ENCODE results near the gene TECTB. TPM values are rescaled to one million over a fixed set of nuclear protein-coding genes. Genes with fewer than 3 reads are reported as not detected.
A peak's percentile ranks its signal among the peaks of the same experiment; 100 is the strongest.

The TECTB gene
- total RNA-seq (2022) (0.27 and 0.37 TPM in 2 replicates), Bru-seq, nascent RNA (percentile 23 among the genes with signal in this experiment), BruChase-seq, experiment 1, labeled RNA remaining after a 2-hour chase (percentile 17 among the genes with signal in this experiment), BruChase-seq, experiment 2, labeled RNA remaining after a 6-hour chase (percentile 26 among the genes with signal in this experiment)
- long read RNA-seq, partial matches to known transcripts, result 0 of 1 reads
- long read RNA-seq, other reads (novel, unspliced or antisense), result 1 of 1 reads

GRCh38 chr10:112283100-112283499 lies at the start of gene TECTB:
TSS of gene TECTB (plus strand) at chr10:112283400. CDS start at chr10:112283735, 335 bp downstream.
- ChIA-PET CTCF (no interaction called here), POLR2A (no interaction called here)
- intact Hi-C loops (cut with micrococcal nuclease; ENCODE audit: unreplicated experiment), result no loop called here
- Mint-ChIP-seq H3K27me3 (ENCODE audit: insufficient read depth, unreplicated experiment) (no peaks in the 10 kb centered on the region), H3K4me1 (ENCODE audit: low read depth, unreplicated experiment) (peaks cover 15% of the 10 kb centered on the region), H3K27ac (ENCODE audit: unreplicated experiment) (no peak within 1 kb of the TSS), H3K36me3 (ENCODE audit: insufficient read depth, unreplicated experiment) (no peaks in the 10 kb centered on the region), H3K4me3 (ENCODE audit: unreplicated experiment) (no peak within 1 kb of the TSS), H3K9me3 (ENCODE audit: unreplicated experiment) (peaks cover 13% of the 10 kb centered on the region)
- Histone ChIP-seq H3K4me1 (peaks cover 29% of the 10 kb centered on the region), H3K36me3 (ENCODE audit: control insufficient read depth, insufficient read depth, low read length) (no peaks in the 10 kb centered on the region), H3K4me3 (ENCODE audit: low read depth, low read length) (no peak within 1 kb of the TSS), H3K27me3 (replicated peaks; ENCODE audit: control insufficient read depth, insufficient read depth, low read length) (no peaks in the 10 kb centered on the region), H3K9me3 (no peaks in the 10 kb centered on the region)
- DNase-seq, result no peak
- BruUV-seq (replicated peaks), result no TSS peak
- no peak for TF ChIP-seq CTCF (IDR thresholded peaks at IDR 0.05; ENCODE audit: insufficient read depth in 1 of 2, low read depth in 1 of 2, low read length in 1 of 2, severe bottlenecking in 1 of 2, unreplicated experiment in 1 of 2)

GRCh38 chr10:112235141-112235540 lies 48.1 kb upstream of the TECTB start:
- intact Hi-C loops (cut with micrococcal nuclease; ENCODE audit: unreplicated experiment), result no loop called here
- Mint-ChIP-seq H3K27me3 (ENCODE audit: insufficient read depth, unreplicated experiment) (no peaks in the 10 kb centered on the region), H3K36me3 (ENCODE audit: insufficient read depth, unreplicated experiment) (peaks cover 6% of the 10 kb centered on the region), H3K4me1 (ENCODE audit: low read depth, unreplicated experiment) (peaks cover 18% of the 10 kb centered on the region), H3K4me3 (ENCODE audit: unreplicated experiment) (no peak overlapping the region), H3K9me3 (ENCODE audit: unreplicated experiment) (peaks cover 14% of the 10 kb centered on the region), H3K27ac (ENCODE audit: unreplicated experiment) (no peak overlapping the region)
- ChIA-PET CTCF (no interaction called here), POLR2A (no interaction called here)
- H3K36me3 ChIP-seq (ENCODE audit: control insufficient read depth, insufficient read depth, low read length), result no peaks in the 10 kb centered on the region
- no peak overlapping the region for H3K4me3 ChIP-seq (ENCODE audit: low read depth, low read length)
- no peak for DNase-seq
- no peaks in the 10 kb centered on the region for H3K27me3 ChIP-seq (replicated peaks; ENCODE audit: control insufficient read depth, insufficient read depth, low read length)
- BruUV-seq (replicated peaks), result no TSS peak
- TF ChIP-seq CTCF (IDR thresholded peaks at IDR 0.05; ENCODE audit: insufficient read depth in 1 of 2, low read depth in 1 of 2, low read length in 1 of 2, severe bottlenecking in 1 of 2, unreplicated experiment in 1 of 2), result no peak
- H3K9me3 ChIP-seq, result peaks cover 9% of the 10 kb centered on the region
- peaks cover 10% of the 10 kb centered on the region for H3K4me1 ChIP-seq

- Mint-ChIP-seq H3K27ac (ENCODE audit: unreplicated experiment) (no peak overlapping the region), H3K9me3 (ENCODE audit: unreplicated experiment) (peaks cover 19% of the 10 kb centered on the region), H3K36me3 (ENCODE audit: insufficient read depth, unreplicated experiment) (peaks cover 6% of the 10 kb centered on the region), H3K27me3 (ENCODE audit: insufficient read depth, unreplicated experiment) (no peaks in the 10 kb centered on the region), H3K4me1 (ENCODE audit: low read depth, unreplicated experiment) (peaks cover 17% of the 10 kb centered on the region), H3K4me3 (ENCODE audit: unreplicated experiment) (no peak overlapping the region)
- CTCF ChIA-PET, result no interaction called here
- Histone ChIP-seq H3K27me3 (replicated peaks; ENCODE audit: control insufficient read depth, insufficient read depth, low read length) (no peaks in the 10 kb centered on the region), H3K9me3 (peaks cover 10% of the 10 kb centered on the region), H3K36me3 (ENCODE audit: control insufficient read depth, insufficient read depth, low read length) (no peaks in the 10 kb centered on the region), H3K4me1 (peaks cover 10% of the 10 kb centered on the region), H3K4me3 (ENCODE audit: low read depth, low read length) (no peak overlapping the region)
- no TSS peak for BruUV-seq (replicated peaks)
- intact Hi-C loops (cut with micrococcal nuclease; ENCODE audit: unreplicated experiment), result no loop called here
- POLR2A ChIA-PET, result no interaction called here
- no peak for DNase-seq
- no peak for TF ChIP-seq CTCF (IDR thresholded peaks at IDR 0.05; ENCODE audit: insufficient read depth in 1 of 2, low read depth in 1 of 2, low read length in 1 of 2, severe bottlenecking in 1 of 2, unreplicated experiment in 1 of 2)
Measured at GRCh38 chr10:112235920-112236319, 47.3 kb upstream of the TECTB start.
